HEK293T (cell line): ENCODE results near the gene KIF26B.
"Not testable (repeated sequence)": the region's sequence is repeated elsewhere in the genome, so short reads cannot be mapped to it uniquely, and the experiment has no call there.

Experiments used
- ARNT ChIP-seq: fragments of 450-650 bp; IDR thresholded peaks from 2 replicates; pipeline ENCODE4 v1.6.1; 2017; ENCODE audit warnings: mild to moderate bottlenecking
- ELF4 ChIP-seq: fragments of 450-650 bp; IDR thresholded peaks from 2 replicates; pipeline ENCODE4 v1.6.1; 2017; ENCODE audit warnings: antibody characterized with exemption
- FOXK2 ChIP-seq: fragments of 450-650 bp; IDR thresholded peaks from 2 replicates; pipeline ENCODE4 v1.6.1; 2016; ENCODE audit warnings: mild to moderate bottlenecking
- L3MBTL2 ChIP-seq: fragments of 450-650 bp; conservative IDR thresholded peaks from 2 replicates; pipeline ENCODE4 v1.6.1; 2016; ENCODE audit warnings: mild to moderate bottlenecking
- LEF1 ChIP-seq: fragments of 450-650 bp; IDR thresholded peaks from 2 replicates; pipeline ENCODE4 v1.6.1; 2017; ENCODE audit warnings: mild to moderate bottlenecking, borderline replicate concordance

DNA sequence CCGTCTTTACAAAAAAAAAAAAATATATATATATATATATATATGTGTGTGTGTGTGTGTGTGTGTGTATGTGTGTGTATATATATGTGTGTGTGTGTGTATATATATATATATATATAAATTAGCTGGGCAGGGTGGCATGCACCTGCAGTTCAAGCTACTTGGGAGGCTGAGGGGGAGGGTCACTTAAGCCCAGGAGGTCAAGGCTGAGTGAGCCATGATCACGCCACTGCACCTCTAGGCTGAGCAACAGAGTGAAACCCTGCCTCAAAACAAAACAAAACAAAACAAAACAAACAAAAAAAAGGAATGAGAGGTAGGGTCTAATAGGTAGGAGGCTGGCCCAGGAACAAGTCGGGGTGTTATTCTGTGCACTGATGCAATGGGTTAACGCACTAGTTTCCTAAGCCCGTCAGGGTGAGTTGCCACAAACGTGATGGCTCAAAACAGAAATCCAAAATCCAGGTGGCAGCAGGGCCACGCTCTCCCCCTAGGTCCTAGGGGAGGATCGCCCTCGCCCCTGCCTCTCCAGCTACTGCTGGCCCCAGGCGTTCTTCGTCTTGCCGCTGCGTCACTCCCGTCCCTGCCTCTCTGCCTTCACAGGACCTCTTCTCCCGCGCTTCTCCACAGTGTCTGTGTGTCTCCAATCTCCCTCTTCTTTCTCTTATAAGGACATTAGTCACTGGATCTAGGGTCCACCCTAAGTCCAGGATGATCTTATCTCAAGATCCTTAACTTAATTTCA, 24.3 kb upstream of the KIF26B start:
- TF ChIP-seq FOXK2, LEF1, L3MBTL2, ARNT, ELF4: not testable (repeated sequence)
